Measurements from ENCODE around the gene SYS1.

DNA sequence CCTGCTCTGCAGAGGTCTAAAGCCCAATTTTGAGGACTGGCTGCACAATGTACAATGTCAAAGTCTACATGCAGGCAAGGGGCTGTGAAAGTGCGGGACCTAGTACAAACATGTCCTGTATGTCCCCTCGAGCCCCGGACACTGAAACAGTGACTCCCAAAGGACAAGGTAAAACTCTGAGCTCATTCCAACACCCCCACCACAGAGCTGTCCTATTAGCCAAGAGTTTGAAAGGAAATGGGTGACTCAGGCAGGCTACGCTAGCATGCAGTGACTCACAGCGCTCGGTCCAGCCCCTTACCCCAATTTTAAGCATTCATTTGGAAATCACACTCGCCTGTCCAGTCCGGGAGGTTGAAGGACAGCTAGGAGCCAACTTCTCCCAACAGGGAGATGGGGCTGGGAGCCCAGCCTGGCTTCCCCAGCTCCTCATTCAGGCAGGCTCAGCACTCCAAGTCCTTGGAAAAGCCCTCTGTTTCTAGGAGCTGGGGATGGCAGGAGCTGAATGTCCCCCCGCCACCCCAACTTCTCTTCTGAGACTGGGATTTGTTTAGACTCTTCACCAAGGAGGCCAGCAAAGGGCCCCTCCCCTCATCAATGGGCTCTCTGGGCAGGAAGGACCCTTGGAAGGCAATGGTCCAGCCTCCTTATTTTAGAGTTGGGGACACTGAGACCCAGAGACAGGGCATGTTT, 18.6 kb upstream of the SYS1 start:
- TF ChIP-seq, protein P1, sequence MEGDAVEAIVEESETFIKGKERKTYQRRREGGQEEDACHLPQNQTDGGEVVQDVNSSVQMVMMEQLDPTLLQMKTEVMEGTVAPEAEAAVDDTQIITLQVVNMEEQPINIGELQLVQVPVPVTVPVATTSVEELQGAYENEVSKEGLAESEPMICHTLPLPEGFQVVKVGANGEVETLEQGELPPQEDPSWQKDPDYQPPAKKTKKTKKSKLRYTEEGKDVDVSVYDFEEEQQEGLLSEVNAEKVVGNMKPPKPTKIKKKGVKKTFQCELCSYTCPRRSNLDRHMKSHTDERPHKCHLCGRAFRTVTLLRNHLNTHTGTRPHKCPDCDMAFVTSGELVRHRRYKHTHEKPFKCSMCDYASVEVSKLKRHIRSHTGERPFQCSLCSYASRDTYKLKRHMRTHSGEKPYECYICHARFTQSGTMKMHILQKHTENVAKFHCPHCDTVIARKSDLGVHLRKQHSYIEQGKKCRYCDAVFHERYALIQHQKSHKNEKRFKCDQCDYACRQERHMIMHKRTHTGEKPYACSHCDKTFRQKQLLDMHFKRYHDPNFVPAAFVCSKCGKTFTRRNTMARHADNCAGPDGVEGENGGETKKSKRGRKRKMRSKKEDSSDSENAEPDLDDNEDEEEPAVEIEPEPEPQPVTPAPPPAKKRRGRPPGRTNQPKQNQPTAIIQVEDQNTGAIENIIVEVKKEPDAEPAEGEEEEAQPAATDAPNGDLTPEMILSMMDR (IDR thresholded peaks at IDR 0.05) = no peak
- TF ChIP-seq EZH2 (IDR thresholded peaks at IDR 0.05) (no peak), EZH2phosphoT487 (IDR thresholded peaks at IDR 0.05) (no peak)
